AG04449 (cell line): ENCODE measurements around the gene DLGAP1.

Experiments
- CTCF ChIA-PET: fragments of 350-600 bp; formaldehyde crosslinking; extraction: SDS; loops from one replicate; lab custom pipeline; 2021; ENCODE audit warnings: antibody characterized with exemption; lab: Yijun Ruan, JAX
- POLR2A ChIA-PET: fragments of 400-600, 350-600 bp; formaldehyde crosslinking; extraction: SDS; loops from one replicate; lab custom pipeline; 2020; ENCODE audit warnings: antibody characterized with exemption, inconsistent platforms; lab: Yijun Ruan, JAX
- DNase-seq: peaks from one replicate; pipeline ENCODE4 v3.0.0-alpha.2; 2010; ENCODE audit warnings: low read depth, low spot score
- H3K4me3 ChIP-seq: 2 replicates; pipeline ENCODE4 v1.5.1; 2011; ENCODE audit warnings: low read depth, mild to moderate bottlenecking, control low read depth, low read length
- CTCF ChIP-seq: IDR thresholded peaks from one replicate; pipeline ENCODE4 v1.5.1; 2011; ENCODE audit warnings: mild to moderate bottlenecking, moderate library complexity, low read length, control low read depth, inconsistent platforms; ENCODE audit not compliant: insufficient read depth; ENCODE audit errors: missing control alignments

The DLGAP1 gene

GRCh38 chr18:3790703-3791102 is 664.4 kb downstream of the DLGAP1 start:
- H3K4me3 ChIP-seq, result no peak overlapping the region
- TF ChIP-seq CTCF, result no peak
- ChIA-PET CTCF (interaction anchor here (2.1 kb wide), 1 partner anchor 19 kb away, joined by 13 read pairs; no protein-coding TSS in a partner anchor), POLR2A (no interaction called here)
- no peak for DNase-seq

- no peak for DNase-seq
These were observed 665.6 kb downstream of the DLGAP1 start for GRCh38 chr18:3789525-3789924.

GRCh38 chr18:3784949-3785348 is 670.2 kb downstream of the DLGAP1 start:
- DNase-seq, result no peak
- CTCF ChIA-PET, result interaction anchor here (5.7 kb wide), 1 partner anchor 13 kb away, joined by 37 read pairs; no protein-coding TSS in a partner anchor
- POLR2A ChIA-PET, result no interaction called here
- no peak for TF ChIP-seq CTCF
- H3K4me3 ChIP-seq, result no peak overlapping the region

More at GRCh38 chr18:3789525-3789924, 665.6 kb downstream of the DLGAP1 start:
- TF ChIP-seq CTCF, result no peak
- H3K4me3 ChIP-seq, result no peak overlapping the region
- ChIA-PET POLR2A (no interaction called here), CTCF (interaction anchor here (4.7 kb wide), 1 partner anchor 18 kb away, joined by 45 read pairs; no protein-coding TSS in a partner anchor)

- POLR2A ChIA-PET, result no interaction called here
- H3K4me3 ChIP-seq, result no peak overlapping the region
- TF ChIP-seq CTCF, result no peak
- no peak for DNase-seq
- CTCF ChIA-PET, result interaction anchor here (1.0 to 5.7 kb wide), 3 partner anchors 11 to 212 kb away, joined by 3 to 37 read pairs (median 4); no protein-coding TSS in a partner anchor
These were observed 672.2 kb downstream of the DLGAP1 start for GRCh38 chr18:3782901-3783300.

- ChIA-PET POLR2A (no interaction called here), CTCF (interaction anchor here (3.1 kb wide), 1 partner anchor 92 kb away, joined by 11 read pairs; no protein-coding TSS in a partner anchor)
- no peak for DNase-seq
- no peak for TF ChIP-seq CTCF
- H3K4me3 ChIP-seq, result no peak overlapping the region
These were observed 677.4 kb downstream of the DLGAP1 start for GRCh38 chr18:3777719-3778118.

- ChIA-PET CTCF (interaction anchor here (3.1 kb wide), 1 partner anchor 93 kb away, joined by 11 read pairs; no protein-coding TSS in a partner anchor), POLR2A (no interaction called here)
- no peak for TF ChIP-seq CTCF
- H3K4me3 ChIP-seq, result no peak overlapping the region
- no peak for DNase-seq
These were observed 678.0 kb downstream of the DLGAP1 start for GRCh38 chr18:3777122-3777521.
